ENCODE data around the gene NCK2. TPM values are rescaled to one million over a fixed set of nuclear protein-coding genes. Genes with fewer than 3 reads are reported as not detected.

Gene NCK2
- total RNA-seq, 1 experiment from 2014 or later, result 51.3 TPM

GRCh38 chr2:105774781-105775337 is 30.1 kb downstream of the NCK2 start:
- no peak for DNase-seq (ENCODE audit: low read depth)

GRCh38 chr2:105775809-105776559 is 31.3 kb downstream of the NCK2 start:
- DNase-seq (ENCODE audit: low read depth), result no peak

- DNase-seq (ENCODE audit: low read depth), result no peak
Measured at GRCh38 chr2:105776560-105776928, 31.8 kb downstream of the NCK2 start.

- no peak for DNase-seq (ENCODE audit: low read depth)
Measured at GRCh38 chr2:105777031-105777482, 32.3 kb downstream of the NCK2 start.

GRCh38 chr2:105777506-105778055 is 32.9 kb downstream of the NCK2 start:
- no peak for DNase-seq (ENCODE audit: low read depth)

GRCh38 chr2:105778080-105778607 is 33.4 kb downstream of the NCK2 start:
- DNase-seq (ENCODE audit: low read depth), result no peak

GRCh38 chr2:105779394-105779793 is 34.7 kb downstream of the NCK2 start:
- DNase-seq (ENCODE audit: low read depth), result no peak

- DNase-seq (ENCODE audit: low read depth), result no peak
Measured at GRCh38 chr2:105780606-105781005, 35.9 kb downstream of the NCK2 start.

GRCh38 chr2:105781274-105781978 is 36.7 kb downstream of the NCK2 start:
- no peak for DNase-seq (ENCODE audit: low read depth)

GRCh38 chr2:105782123-105782522 is 37.4 kb downstream of the NCK2 start:
- no peak for DNase-seq (ENCODE audit: low read depth)

- DNase-seq (ENCODE audit: low read depth), result no peak
Measured at GRCh38 chr2:105782646-105783045, 37.9 kb downstream of the NCK2 start.

GRCh38 chr2:105783151-105783738 is 38.5 kb downstream of the NCK2 start:
- no peak for DNase-seq (ENCODE audit: low read depth)

GRCh38 chr2:105783972-105784371 is 39.3 kb downstream of the NCK2 start:
- no peak for DNase-seq (ENCODE audit: low read depth)

GRCh38 chr2:105784589-105784988 is 39.9 kb downstream of the NCK2 start:
- no peak for DNase-seq (ENCODE audit: low read depth)

GRCh38 chr2:105785095-105785847 is 40.6 kb downstream of the NCK2 start:
- DNase-seq (ENCODE audit: low read depth), result no peak

GRCh38 chr2:105786231-105787230 is 41.8 kb downstream of the NCK2 start:
- DNase-seq (ENCODE audit: low read depth), result no peak

- peak; percentile 63 for DNase-seq (ENCODE audit: low read depth)
Measured at GRCh38 chr2:105787376-105788318, 42.9 kb downstream of the NCK2 start.

- DNase-seq (ENCODE audit: low read depth), result no peak
Measured at GRCh38 chr2:105788670-105789290, 44.1 kb downstream of the NCK2 start.
